Measurements from ENCODE around the gene MSL3B.
"Not testable (repeated sequence)": the region's sequence is repeated elsewhere in the genome, so short reads cannot be mapped to it uniquely, and the experiment has no call there.

Gene MSL3B

DNA sequence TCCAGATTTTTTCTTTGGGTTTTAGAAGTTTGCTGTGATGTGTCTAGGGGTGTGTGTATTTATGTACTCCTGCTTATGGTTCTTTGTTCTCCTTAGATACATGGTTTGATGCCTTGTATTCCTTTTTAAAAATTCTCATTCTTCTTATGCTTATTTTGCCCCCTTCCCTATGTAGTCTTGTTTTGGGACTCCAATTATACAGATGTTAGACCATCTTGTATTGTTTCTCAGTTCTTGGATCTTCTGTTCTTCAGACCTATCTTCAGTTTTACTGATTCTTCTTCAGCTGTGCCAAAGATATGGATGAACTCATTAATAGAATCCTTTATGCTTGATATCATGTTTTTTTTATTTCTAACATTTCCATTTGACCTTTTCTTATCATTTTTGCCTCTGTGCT is 14.2 kb upstream of the MSL3B start:
- DNase-seq, result no peak
- Histone ChIP-seq H3K79me2 (ENCODE audit: low read length) (no peaks in the 10 kb centered on the region), H3K27me3 (replicated peaks; ENCODE audit: insufficient read depth, low read length) (no peaks in the 10 kb centered on the region), H3K36me3 (replicated peaks; ENCODE audit: insufficient read depth, low read length) (no peaks in the 10 kb centered on the region), H3K9ac (ENCODE audit: low read length) (no peak overlapping the region), H2AFZ (ENCODE audit: low read length) (no peak overlapping the region), H3F3A (ENCODE audit: insufficient read depth, low read length) (no peaks in the 10 kb centered on the region), H3K9me2 (replicated peaks; ENCODE audit: insufficient read depth, low read length) (no peaks in the 10 kb centered on the region), H4K20me1 (ENCODE audit: insufficient read depth, low read length) (no peaks in the 10 kb centered on the region), H3K4me2 (ENCODE audit: low read depth, low read length) (no peak overlapping the region), H3K4me1 (ENCODE audit: low read length) (no peaks in the 10 kb centered on the region), H3K4me3 (ENCODE audit: low read length) (no peak overlapping the region), H3K9me3 (replicated peaks; ENCODE audit: insufficient read depth, low read length) (no peaks in the 10 kb centered on the region), H3K27ac (ENCODE audit: low read length) (no peak overlapping the region)
- TF ChIP-seq, protein P1, sequence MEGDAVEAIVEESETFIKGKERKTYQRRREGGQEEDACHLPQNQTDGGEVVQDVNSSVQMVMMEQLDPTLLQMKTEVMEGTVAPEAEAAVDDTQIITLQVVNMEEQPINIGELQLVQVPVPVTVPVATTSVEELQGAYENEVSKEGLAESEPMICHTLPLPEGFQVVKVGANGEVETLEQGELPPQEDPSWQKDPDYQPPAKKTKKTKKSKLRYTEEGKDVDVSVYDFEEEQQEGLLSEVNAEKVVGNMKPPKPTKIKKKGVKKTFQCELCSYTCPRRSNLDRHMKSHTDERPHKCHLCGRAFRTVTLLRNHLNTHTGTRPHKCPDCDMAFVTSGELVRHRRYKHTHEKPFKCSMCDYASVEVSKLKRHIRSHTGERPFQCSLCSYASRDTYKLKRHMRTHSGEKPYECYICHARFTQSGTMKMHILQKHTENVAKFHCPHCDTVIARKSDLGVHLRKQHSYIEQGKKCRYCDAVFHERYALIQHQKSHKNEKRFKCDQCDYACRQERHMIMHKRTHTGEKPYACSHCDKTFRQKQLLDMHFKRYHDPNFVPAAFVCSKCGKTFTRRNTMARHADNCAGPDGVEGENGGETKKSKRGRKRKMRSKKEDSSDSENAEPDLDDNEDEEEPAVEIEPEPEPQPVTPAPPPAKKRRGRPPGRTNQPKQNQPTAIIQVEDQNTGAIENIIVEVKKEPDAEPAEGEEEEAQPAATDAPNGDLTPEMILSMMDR (IDR thresholded peaks at IDR 0.05; ENCODE audit: low read length), result no peak
- TF ChIP-seq EZH2phosphoT487 (IDR thresholded peaks at IDR 0.05; ENCODE audit: low read length) (no peak), EZH2 (optimal IDR thresholded peaks at IDR 0.05; ENCODE audit: low read depth, low read length) (no peak)

- H3K4me2 ChIP-seq (ENCODE audit: low read depth, low read length); H3F3A ChIP-seq (ENCODE audit: insufficient read depth, low read length); H2AFZ ChIP-seq (ENCODE audit: low read length); H3K4me3 ChIP-seq (ENCODE audit: low read length); H3K9me2 ChIP-seq (replicated peaks; ENCODE audit: insufficient read depth, low read length); DNase-seq; H3K9ac ChIP-seq (ENCODE audit: low read length); H3K79me2 ChIP-seq (ENCODE audit: low read length); H3K27me3 ChIP-seq (replicated peaks; ENCODE audit: insufficient read depth, low read length); H3K4me1 ChIP-seq (ENCODE audit: low read length); H3K36me3 ChIP-seq (replicated peaks; ENCODE audit: insufficient read depth, low read length); H4K20me1 ChIP-seq (ENCODE audit: insufficient read depth, low read length); H3K27ac ChIP-seq (ENCODE audit: low read length); H3K9me3 ChIP-seq (replicated peaks; ENCODE audit: insufficient read depth, low read length): not testable (repeated sequence)
Measured at GRCh38 chr2:233872125-233872524, 3.9 kb upstream of the MSL3B start.

DNA sequence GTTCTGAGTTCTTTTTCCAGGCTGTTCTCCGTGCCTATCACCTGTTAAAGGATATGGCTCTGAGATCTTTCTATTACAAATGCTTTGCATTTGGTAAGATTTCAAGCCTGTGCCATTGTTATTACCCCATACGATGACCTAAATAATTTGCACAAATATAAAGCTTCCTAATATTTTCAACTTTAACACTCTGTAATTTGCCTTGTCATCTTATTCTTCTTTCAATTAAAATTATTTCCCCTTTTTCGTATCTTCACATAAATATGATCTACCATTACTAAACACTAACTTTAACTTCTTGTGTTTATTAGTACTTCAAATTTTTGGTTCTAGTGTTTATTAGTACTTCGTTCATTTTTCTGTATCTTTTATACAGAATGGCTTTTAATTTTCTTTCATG is 3.2 kb upstream of the MSL3B start:
- no peak overlapping the region for H3K27ac ChIP-seq (ENCODE audit: low read length)
- H3K9ac ChIP-seq (ENCODE audit: low read length), result no peak overlapping the region
- no peaks in the 10 kb centered on the region for H3K27me3 ChIP-seq (replicated peaks; ENCODE audit: insufficient read depth, low read length)
- no peak overlapping the region for H3K4me3 ChIP-seq (ENCODE audit: low read length)
- TF ChIP-seq EZH2 (optimal IDR thresholded peaks at IDR 0.05; ENCODE audit: low read depth, low read length), result no peak
- no peak for TF ChIP-seq EZH2phosphoT487 (IDR thresholded peaks at IDR 0.05; ENCODE audit: low read length)
- TF ChIP-seq, protein P1 (IDR thresholded peaks at IDR 0.05; ENCODE audit: low read length), result no peak
- no peaks in the 10 kb centered on the region for H3F3A ChIP-seq (ENCODE audit: insufficient read depth, low read length)
- no peaks in the 10 kb centered on the region for H3K9me3 ChIP-seq (replicated peaks; ENCODE audit: insufficient read depth, low read length)
- no peaks in the 10 kb centered on the region for H4K20me1 ChIP-seq (ENCODE audit: insufficient read depth, low read length)
- no peak for DNase-seq
- no peaks in the 10 kb centered on the region for H3K9me2 ChIP-seq (replicated peaks; ENCODE audit: insufficient read depth, low read length)
- no peaks in the 10 kb centered on the region for H3K36me3 ChIP-seq (replicated peaks; ENCODE audit: insufficient read depth, low read length)
- H2AFZ ChIP-seq (ENCODE audit: low read length), result no peak overlapping the region
- H3K4me1 ChIP-seq (ENCODE audit: low read length), result no peaks in the 10 kb centered on the region
- H3K4me2 ChIP-seq (ENCODE audit: low read depth, low read length), result no peak overlapping the region
- H3K79me2 ChIP-seq (ENCODE audit: low read length), result no peaks in the 10 kb centered on the region

GRCh38 chr2:233866479-233866878 is 1.7 kb downstream of the MSL3B start:
- H4K20me1 ChIP-seq (ENCODE audit: insufficient read depth, low read length), result no peaks in the 10 kb centered on the region
- no peak overlapping the region for H3K4me2 ChIP-seq (ENCODE audit: low read depth, low read length)
- no peaks in the 10 kb centered on the region for H3K9me3 ChIP-seq (replicated peaks; ENCODE audit: insufficient read depth, low read length)
- H3K27ac ChIP-seq (ENCODE audit: low read length), result no peak overlapping the region
- no peak overlapping the region for H3K9ac ChIP-seq (ENCODE audit: low read length)
- H3K36me3 ChIP-seq (replicated peaks; ENCODE audit: insufficient read depth, low read length), result no peaks in the 10 kb centered on the region
- no peaks in the 10 kb centered on the region for H3K4me1 ChIP-seq (ENCODE audit: low read length)
- H3K9me2 ChIP-seq (replicated peaks; ENCODE audit: insufficient read depth, low read length), result no peaks in the 10 kb centered on the region
- no peaks in the 10 kb centered on the region for H3F3A ChIP-seq (ENCODE audit: insufficient read depth, low read length)
- H3K27me3 ChIP-seq (replicated peaks; ENCODE audit: insufficient read depth, low read length), result no peaks in the 10 kb centered on the region
- H2AFZ ChIP-seq (ENCODE audit: low read length), result no peak overlapping the region
- TF ChIP-seq, protein P1 (IDR thresholded peaks at IDR 0.05; ENCODE audit: low read length), result no peak
- TF ChIP-seq EZH2 (optimal IDR thresholded peaks at IDR 0.05; ENCODE audit: low read depth, low read length) (no peak), EZH2phosphoT487 (IDR thresholded peaks at IDR 0.05; ENCODE audit: low read length) (no peak)
- H3K79me2 ChIP-seq (ENCODE audit: low read length), result no peaks in the 10 kb centered on the region
- no peak for DNase-seq
- H3K4me3 ChIP-seq (ENCODE audit: low read length), result no peak overlapping the region
